Progenitor cell of endocrine pancreas (in vitro differentiated cells): Measurements from ENCODE around the gene OR10T2. TPM values are rescaled to one million over a fixed set of nuclear protein-coding genes. Genes with fewer than 3 reads are reported as not detected.

Source experiments
- DNase-seq: peaks from one replicate; pipeline ENCODE4 v3.0.0; 2021; ENCODE audit warnings: low spot score; ENCODE audit not compliant: unreplicated experiment
- H3K27ac Mint-ChIP-seq: 2 replicates; pipeline ENCODE4 v1.8.0; 2021; ENCODE audit warnings: mild to moderate bottlenecking, moderate library complexity, mixed read lengths
- H3K27me3 Mint-ChIP-seq: 2 replicates; pipeline ENCODE4 v1.8.0; 2021; ENCODE audit warnings: mixed read lengths
- H3K36me3 Mint-ChIP-seq: 2 replicates; pipeline ENCODE4 v1.8.0; 2022; ENCODE audit warnings: mixed read lengths; ENCODE audit not compliant: insufficient read depth
- H3K4me1 Mint-ChIP-seq: 2 replicates; pipeline ENCODE4 v1.8.0; 2021; ENCODE audit warnings: low read depth, mixed read lengths
- H3K4me3 Mint-ChIP-seq: 2 replicates; pipeline ENCODE4 v1.8.0; 2021; ENCODE audit warnings: low read depth, mild to moderate bottlenecking, moderate library complexity, mixed read lengths
- H3K9me3 Mint-ChIP-seq: 2 replicates; pipeline ENCODE4 v1.8.0; 2021; ENCODE audit warnings: low read depth, mixed read lengths
- total RNA-seq: library from RNA; stranded (reverse); gene quantifications from 2 replicates; pipeline ENCODE4 v1.2.1, GENCODE V29; 2021
- TF ChIP-seq, protein P1 (sequence below): fragments of 200-600 bp; sonication (generic); IDR thresholded peaks from one replicate; pipeline ENCODE4 v1.5.0; 2021; ENCODE audit warnings: antibody characterized with exemption, mild to moderate bottlenecking; ENCODE audit not compliant: unreplicated experiment

The OR10T2 gene
- total RNA-seq, 1 donor from 2014 or later = not detected

- H3K27ac Mint-ChIP-seq = no peak overlapping the region
- TF ChIP-seq, protein P1, sequence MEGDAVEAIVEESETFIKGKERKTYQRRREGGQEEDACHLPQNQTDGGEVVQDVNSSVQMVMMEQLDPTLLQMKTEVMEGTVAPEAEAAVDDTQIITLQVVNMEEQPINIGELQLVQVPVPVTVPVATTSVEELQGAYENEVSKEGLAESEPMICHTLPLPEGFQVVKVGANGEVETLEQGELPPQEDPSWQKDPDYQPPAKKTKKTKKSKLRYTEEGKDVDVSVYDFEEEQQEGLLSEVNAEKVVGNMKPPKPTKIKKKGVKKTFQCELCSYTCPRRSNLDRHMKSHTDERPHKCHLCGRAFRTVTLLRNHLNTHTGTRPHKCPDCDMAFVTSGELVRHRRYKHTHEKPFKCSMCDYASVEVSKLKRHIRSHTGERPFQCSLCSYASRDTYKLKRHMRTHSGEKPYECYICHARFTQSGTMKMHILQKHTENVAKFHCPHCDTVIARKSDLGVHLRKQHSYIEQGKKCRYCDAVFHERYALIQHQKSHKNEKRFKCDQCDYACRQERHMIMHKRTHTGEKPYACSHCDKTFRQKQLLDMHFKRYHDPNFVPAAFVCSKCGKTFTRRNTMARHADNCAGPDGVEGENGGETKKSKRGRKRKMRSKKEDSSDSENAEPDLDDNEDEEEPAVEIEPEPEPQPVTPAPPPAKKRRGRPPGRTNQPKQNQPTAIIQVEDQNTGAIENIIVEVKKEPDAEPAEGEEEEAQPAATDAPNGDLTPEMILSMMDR = no peak
- no peaks in the 10 kb centered on the region for H3K36me3 Mint-ChIP-seq
- H3K4me3 Mint-ChIP-seq = no peak overlapping the region
- H3K4me1 Mint-ChIP-seq = no peaks in the 10 kb centered on the region
- no peaks in the 10 kb centered on the region for H3K27me3 Mint-ChIP-seq
- peaks cover 9% of the 10 kb centered on the region for H3K9me3 Mint-ChIP-seq
- DNase-seq = no peak
Observed at GRCh38 chr1:158371188-158371953, 27.9 kb downstream of the OR10T2 start.

DNA sequence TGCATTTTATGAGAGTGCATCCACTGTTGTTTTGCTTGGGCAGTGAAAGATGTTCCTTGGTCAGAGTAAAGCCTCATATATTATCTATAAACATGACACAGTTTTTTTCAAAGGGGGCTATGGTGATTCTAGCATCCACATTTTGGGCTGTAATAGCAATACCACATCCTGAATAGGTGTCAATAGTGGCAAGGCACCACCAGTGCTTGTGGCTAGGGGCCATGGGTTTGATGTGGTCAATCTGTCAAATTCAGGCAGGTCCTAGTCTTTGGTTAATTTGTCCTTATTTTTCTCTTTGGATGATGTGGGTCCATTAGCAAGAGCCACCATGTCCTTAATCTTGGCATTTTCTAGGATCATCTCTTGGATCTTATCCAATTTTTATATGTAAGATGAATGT lies 32.5 kb downstream of the OR10T2 start:
- no peaks in the 10 kb centered on the region for H3K9me3 Mint-ChIP-seq
- no peak overlapping the region for H3K27ac Mint-ChIP-seq
- no peak overlapping the region for H3K4me3 Mint-ChIP-seq
- no peaks in the 10 kb centered on the region for H3K4me1 Mint-ChIP-seq
- H3K36me3 Mint-ChIP-seq = no peaks in the 10 kb centered on the region
- TF ChIP-seq, protein P1 = no peak
- H3K27me3 Mint-ChIP-seq = no peaks in the 10 kb centered on the region
- no peak for DNase-seq

DNA sequence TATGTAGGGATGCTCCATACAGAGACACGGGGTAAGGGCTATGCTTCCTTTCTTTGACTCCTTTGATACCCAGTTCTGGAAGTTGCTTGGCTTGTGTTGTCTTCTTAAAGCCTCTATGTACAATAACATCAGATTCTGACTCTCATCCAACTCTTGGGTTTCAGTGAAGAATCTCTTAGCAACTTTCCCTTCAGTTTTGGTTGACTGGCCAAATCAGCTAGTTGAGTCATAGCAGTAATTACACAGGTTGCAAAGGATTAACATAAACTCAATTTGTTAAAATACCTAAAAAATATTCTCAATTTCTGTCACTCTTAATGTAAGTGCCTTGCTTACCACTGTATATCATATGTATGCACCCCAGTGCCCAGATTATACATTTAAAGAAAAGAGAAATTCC lies 36.3 kb downstream of the OR10T2 start:
- no peaks in the 10 kb centered on the region for H3K4me1 Mint-ChIP-seq
- no peaks in the 10 kb centered on the region for H3K27me3 Mint-ChIP-seq
- DNase-seq = no peak
- H3K27ac Mint-ChIP-seq = no peak overlapping the region
- H3K36me3 Mint-ChIP-seq = no peaks in the 10 kb centered on the region
- H3K4me3 Mint-ChIP-seq = no peak overlapping the region
- no peaks in the 10 kb centered on the region for H3K9me3 Mint-ChIP-seq
- TF ChIP-seq, protein P1 = no peak

GRCh38 chr1:158362482-158362881 lies 36.8 kb downstream of the OR10T2 start:
- TF ChIP-seq, protein P1 = no peak
- Mint-ChIP-seq H3K27me3 (no peaks in the 10 kb centered on the region), H3K27ac (no peak overlapping the region), H3K4me1 (no peaks in the 10 kb centered on the region), H3K36me3 (no peaks in the 10 kb centered on the region), H3K9me3 (no peaks in the 10 kb centered on the region), H3K4me3 (no peak overlapping the region)
- DNase-seq = no peak

DNA sequence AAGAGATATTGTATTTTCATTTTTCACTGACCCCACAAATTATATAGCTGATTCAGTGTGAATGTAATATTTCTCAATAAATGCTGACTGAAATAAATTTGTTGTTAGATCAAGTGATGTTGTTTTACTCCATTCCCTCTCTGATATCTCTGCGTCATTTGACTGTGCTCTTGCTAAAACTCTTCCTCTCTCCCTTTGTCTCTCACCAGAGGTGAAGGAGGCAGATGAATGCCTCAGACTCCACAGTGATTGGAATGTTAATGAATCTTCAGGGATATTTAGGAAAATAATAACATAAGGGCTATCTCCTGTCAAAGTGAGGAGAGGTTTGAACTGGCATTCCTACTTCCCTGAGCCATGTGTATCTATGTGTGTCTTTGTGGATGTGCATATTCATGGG lies 41.8 kb downstream of the OR10T2 start:
- TF ChIP-seq, protein P1 = no peak
- H3K27ac Mint-ChIP-seq = no peak overlapping the region

More for the DNA sequence above, 41.8 kb downstream of the OR10T2 start:
- no peaks in the 10 kb centered on the region for H3K36me3 Mint-ChIP-seq
- no peak overlapping the region for H3K4me3 Mint-ChIP-seq
- peaks cover 7% of the 10 kb centered on the region for H3K27me3 Mint-ChIP-seq
- no peaks in the 10 kb centered on the region for H3K9me3 Mint-ChIP-seq
- no peaks in the 10 kb centered on the region for H3K4me1 Mint-ChIP-seq
- DNase-seq = no peak
